ENCODE data around the gene EYS.

GRCh38 chr6:64987066-64987465 is 720.0 kb downstream of the EYS start:
- TF ChIP-seq POLR2A (IDR thresholded peaks at IDR 0.05) (no peak), CTCF (IDR thresholded peaks at IDR 0.05) (no peak)

Measured in gastroesophageal sphincter (tissue), 3 donors.